IMR-90 (cell line): ENCODE measurements around the gene IGLON5. TPM values are rescaled to one million over a fixed set of nuclear protein-coding genes. Genes with fewer than 3 reads are reported as not detected.

Source experiments
- ATAC-seq: fragments of 200-7000 bp; cut with Tn5 transposase; 2 replicates; pipeline ENCODE4 v1.9.1; 2020; ENCODE audit warnings: low read depth, mild to moderate bottlenecking, moderate library complexity
- BruUV-seq: library from RNA; stranded (reverse); fragments of 400-500 nt; replicated peaks from 2 replicates; lab custom pipeline; 2021; lab: Mats Ljungman, UMichigan
- CTCF ChIA-PET: fragments of 300-600 bp; formaldehyde crosslinking; extraction: SDS; loops from one replicate; lab custom pipeline; 2021; ENCODE audit warnings: antibody characterized with exemption; lab: Yijun Ruan, JAX
- POLR2A ChIA-PET: fragments of 300-600 bp; sonication (Branson Sonifier 250); formaldehyde crosslinking; loops from one replicate; lab custom pipeline; 2022; ENCODE audit warnings: antibody characterized with exemption; ENCODE audit not compliant: unreplicated experiment; lab: Charles Lee
- DNase-seq: peaks from one replicate; pipeline ENCODE4 v3.0.0; 2013
- H2AFZ ChIP-seq: replicated peaks from 2 replicates; pipeline ENCODE3; 2013; ENCODE audit warnings: low read length, mild to moderate bottlenecking; ENCODE audit not compliant: poor library complexity
- H2AK5ac ChIP-seq: 2 replicates; pipeline ENCODE4 v1.6.1; 2013; ENCODE audit warnings: low read depth, low read length, inconsistent platforms
- H2AK9ac ChIP-seq: replicated peaks from 2 replicates; pipeline ENCODE3; 2013; ENCODE audit warnings: mild to moderate bottlenecking, low read depth, low read length, moderate library complexity; ENCODE audit not compliant: poor library complexity
- H2BK120ac ChIP-seq: 2 replicates; pipeline ENCODE4 v1.6.1; 2013; ENCODE audit warnings: low read depth, low read length, inconsistent platforms
- H2BK15ac ChIP-seq: 3 replicates; pipeline ENCODE4 v1.6.1; 2013; ENCODE audit warnings: low read depth, low read length, inconsistent platforms
- H2BK20ac ChIP-seq: 2 replicates; pipeline ENCODE4 v1.6.1; 2013; ENCODE audit warnings: low read depth, mild to moderate bottlenecking, inconsistent platforms, low read length, moderate library complexity
- H2BK5ac ChIP-seq: 2 replicates; pipeline ENCODE4 v1.6.1; 2013; ENCODE audit warnings: mild to moderate bottlenecking, low read depth, low read length, inconsistent platforms; ENCODE audit not compliant: poor library complexity, severe bottlenecking
- H3K14ac ChIP-seq: replicated peaks from 2 replicates; pipeline ENCODE4 v1.6.1; 2013; ENCODE audit warnings: low read depth, low read length, inconsistent platforms
- H3K18ac ChIP-seq: 2 replicates; pipeline ENCODE4 v1.6.1; 2013; ENCODE audit warnings: low read depth, low read length, control low read depth
- H3K23ac ChIP-seq: 2 replicates; pipeline ENCODE4 v1.6.1; 2013; ENCODE audit warnings: low read depth, low read length, inconsistent platforms
- H3K27ac ChIP-seq: 2 replicates; pipeline ENCODE4 v1.5.1; 2013; ENCODE audit warnings: mild to moderate bottlenecking, control low read depth, low read length; ENCODE audit not compliant: insufficient read depth
- H3K27me3 ChIP-seq: 2 replicates; pipeline ENCODE4 v1.6.1; 2013; ENCODE audit warnings: low read length; ENCODE audit not compliant: control insufficient read depth, insufficient read depth
- H3K36me3 ChIP-seq: 2 replicates; pipeline ENCODE4 v1.6.1; 2013; ENCODE audit warnings: low read length, mixed read lengths; ENCODE audit not compliant: control insufficient read depth, insufficient read depth
- H3K4ac ChIP-seq: 2 replicates; pipeline ENCODE4 v1.6.1; 2013; ENCODE audit warnings: low read depth, low read length, inconsistent platforms
- H3K4me1 ChIP-seq: 2 replicates; pipeline ENCODE4 v1.6.1; 2013; ENCODE audit warnings: low read length, mixed read lengths; ENCODE audit not compliant: control insufficient read depth, insufficient read depth
- H3K4me2 ChIP-seq: 2 replicates; pipeline ENCODE4 v1.6.1; 2013; ENCODE audit warnings: low read depth, mild to moderate bottlenecking, control low read depth, low read length, moderate library complexity
- H3K4me3 ChIP-seq: 2 replicates; pipeline ENCODE4 v1.5.1; 2013; ENCODE audit warnings: low read depth, mild to moderate bottlenecking, control low read depth, low read length, moderate library complexity; ENCODE audit not compliant: insufficient read depth
- H3K56ac ChIP-seq: 2 replicates; pipeline ENCODE4 v1.6.1; 2013; ENCODE audit warnings: low read length, inconsistent platforms; ENCODE audit not compliant: insufficient read depth; ENCODE audit errors: extremely low read depth
- H3K79me1 ChIP-seq, 2 experiments: 2 replicates each; pipeline ENCODE4 v1.6.1; 2013; ENCODE audit warnings: low read length in 2 of 2, inconsistent platforms in 1 of 2, low read depth in 1 of 2
- H3K9ac ChIP-seq: 2 replicates; pipeline ENCODE4 v1.6.1; 2013; ENCODE audit warnings: low read depth, low read length, control low read depth
- H3K9me1 ChIP-seq: 2 replicates; pipeline ENCODE4 v1.6.1; 2013; ENCODE audit warnings: low read length, inconsistent platforms; ENCODE audit not compliant: insufficient read depth
- H3K9me3 ChIP-seq: 2 replicates; pipeline ENCODE4 v1.6.1; 2013; ENCODE audit warnings: low read length; ENCODE audit not compliant: control insufficient read depth, insufficient read depth
- H4K20me1 ChIP-seq: 2 replicates; pipeline ENCODE4 v1.6.1; 2013; ENCODE audit warnings: low read length, inconsistent platforms; ENCODE audit not compliant: insufficient read depth
- H4K5ac ChIP-seq: 2 replicates; pipeline ENCODE4 v1.6.1; 2013; ENCODE audit warnings: mild to moderate bottlenecking, low read depth, low read length, control low read depth
- H4K8ac ChIP-seq, 2 experiments: 2 replicates each; pipeline ENCODE4 v1.6.1; 2013; ENCODE audit warnings: low read depth in 2 of 2, low read length in 2 of 2, control low read depth in 1 of 2, inconsistent platforms in 1 of 2
- H4K91ac ChIP-seq: 2 replicates; pipeline ENCODE4 v1.6.1; 2013; ENCODE audit warnings: low read depth, low read length, inconsistent platforms; ENCODE audit not compliant: insufficient read depth
- BHLHE40 ChIP-seq: fragments of 150-350 bp; IDR thresholded peaks from 2 replicates; pipeline ENCODE4 v1.6.1; 2016; ENCODE audit warnings: mild to moderate bottlenecking, low read depth, low read length
- CEBPB ChIP-seq: IDR thresholded peaks from 2 replicates; pipeline ENCODE4 v1.6.1; 2012; ENCODE audit warnings: low read depth, low read length, improper control_type of control experiment
- CHD1 ChIP-seq: IDR thresholded peaks from 2 replicates; pipeline ENCODE4 v1.6.1; 2012; ENCODE audit warnings: low read depth, low read length, improper control_type of control experiment
- MAFK ChIP-seq: IDR thresholded peaks from 2 replicates; pipeline ENCODE4 v1.6.1; 2012; ENCODE audit warnings: low read depth, low read length, improper control_type of control experiment
- MXI1 ChIP-seq: IDR thresholded peaks from 2 replicates; pipeline ENCODE4 v1.6.1; 2012; ENCODE audit warnings: low read depth, mild to moderate bottlenecking, low read length, moderate library complexity, borderline replicate concordance
- POLR2A ChIP-seq: IDR thresholded peaks from 2 replicates; pipeline ENCODE4 v1.6.1; 2012; ENCODE audit warnings: mild to moderate bottlenecking, low read depth, low read length
- RAD21 ChIP-seq: IDR thresholded peaks from 2 replicates; pipeline ENCODE4 v1.6.1; 2012; ENCODE audit warnings: low read length, improper control_type of control experiment
- RCOR1 ChIP-seq: IDR thresholded peaks from 2 replicates; pipeline ENCODE4 v1.6.1; 2012; ENCODE audit warnings: mild to moderate bottlenecking, low read length, improper control_type of control experiment; ENCODE audit not compliant: insufficient replicate concordance
- RFX5 ChIP-seq: IDR thresholded peaks from 2 replicates; pipeline ENCODE4 v1.8.0; 2012; ENCODE audit warnings: low read depth, mild to moderate bottlenecking, low read length, moderate library complexity
- SMC3 ChIP-seq: fragments of 150-350 bp; IDR thresholded peaks from 2 replicates; pipeline ENCODE4 v1.6.1; 2016; ENCODE audit warnings: low read depth, mild to moderate bottlenecking, antibody characterized with exemption, low read length, moderate library complexity
- WGBS, 2 experiments: methylation state at CpG; one replicate each; pipeline versions ENCODE4 v1.1.5 to v1.1.7; 2013; ENCODE audit warnings: missing lambda C conversion rate in 2 of 2; ENCODE audit not compliant: insufficient read length in 1 of 2; ENCODE audit errors: extremely low coverage in 2 of 2; 5-methylcytosine and 5-hydroxymethylcytosine counted together
- dilution Hi-C: fragments of 300-500 bp; cut with HindIII; formaldehyde crosslinking; loops from one replicate; pipeline ENCODE4 v1.14.3; 2018; ENCODE audit warnings: low sequenced_read_pairs; ENCODE audit not compliant: unreplicated experiment
- in situ Hi-C: fragments of 300-500 bp; cut with MboI; formaldehyde crosslinking; loops from 3 replicates; pipeline ENCODE4 v1.14.3; 2019; ENCODE audit warnings: low sequenced_read_pairs, inconsistent platforms, mixed read lengths
- intact Hi-C: fragments of 100-400 bp; cut with micrococcal nuclease; formaldehyde crosslinking; loops from 2 replicates; pipeline ENCODE4 v1.10.0; 2022
- polyA plus RNA-seq, 3 experiments: library from polyadenylated mRNA; depleted of rRNA; stranded (reverse); fragments of >200 nt; gene quantifications; 2 replicates each; pipeline ENCODE4 v1.2.3, GENCODE V29; 2012; ENCODE audit warnings: low replicate concordance in 1 of 3
- total RNA-seq: library from RNA; depleted of rRNA; stranded (reverse); fragments of >200 nt; gene quantifications from 2 replicates; pipeline ENCODE4 v1.2.3, GENCODE V29; 2012
- TF ChIP-seq, protein P1 (sequence below): fragments of 150-350 bp; IDR thresholded peaks from 2 replicates; pipeline ENCODE4 v1.6.1; 2017; ENCODE audit warnings: mild to moderate bottlenecking, antibody characterized with exemption, low read length, low read depth
- TF ChIP-seq, protein P2 (sequence below): conservative IDR thresholded peaks from 2 replicates; pipeline ENCODE4 v1.5.1; 2012; ENCODE audit warnings: mild to moderate bottlenecking, low read depth, low read length, improper control_type of control experiment

The IGLON5 gene
- total and polyA plus RNA-seq, 2 of the 4 experiments (the other 2 are of a cell fraction) = not detected

DNA sequence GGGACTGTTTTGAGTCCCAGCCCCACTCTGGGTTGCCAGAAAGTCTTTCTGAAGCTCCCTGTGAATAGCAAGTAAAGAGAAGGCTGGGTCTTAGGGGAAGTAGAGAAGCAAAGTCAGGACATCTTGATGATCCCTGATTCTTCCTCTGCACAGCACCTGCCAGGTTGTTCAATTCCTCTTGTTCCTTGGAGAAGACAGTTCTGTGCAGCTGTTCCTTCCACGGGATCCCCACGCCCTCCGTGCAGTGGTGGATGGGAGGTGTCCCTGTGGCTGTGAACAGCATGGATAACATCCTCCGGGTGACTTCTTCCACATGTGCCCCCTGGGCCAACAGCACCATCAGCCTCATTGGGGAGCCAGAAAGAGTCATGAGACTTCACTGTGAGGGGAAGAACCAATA is 29.1 kb upstream of the IGLON5 start:
- BruUV-seq = no TSS peak
- H2BK20ac ChIP-seq = no peak overlapping the region
- H2BK15ac ChIP-seq = no peak overlapping the region
- H2AK5ac ChIP-seq = no peak overlapping the region
- H2AK9ac ChIP-seq = no peak overlapping the region
- no peak overlapping the region for H3K9ac ChIP-seq
- no CpG with 5 or more reads among the region's 4 CpGs for WGBS, 2 experiments
- H3K27me3 ChIP-seq = no peaks in the 10 kb centered on the region
- CTCF ChIA-PET = no interaction called here
- in situ Hi-C loops (no loop called here), dilution Hi-C loops (no loop called here), intact Hi-C loops (no loop called here)
- no peak overlapping the region for H3K56ac ChIP-seq
- no peak overlapping the region for H4K91ac ChIP-seq
- no peaks in the 10 kb centered on the region for H3K9me1 ChIP-seq
- no peak overlapping the region for H3K23ac ChIP-seq
- DNase-seq = no peak
- no peaks in the 10 kb centered on the region for H3K36me3 ChIP-seq
- H2AFZ ChIP-seq = no peak overlapping the region
- no peak overlapping the region for H4K5ac ChIP-seq
- no peak overlapping the region for H3K4ac ChIP-seq
- no peak overlapping the region for H3K27ac ChIP-seq
- H3K9me3 ChIP-seq = peaks cover 13% of the 10 kb centered on the region
- no peak overlapping the region for H3K18ac ChIP-seq
- no peak overlapping the region for H4K8ac ChIP-seq
- no peaks in the 10 kb centered on the region for H3K79me1 ChIP-seq
- no peak overlapping the region for H3K4me3 ChIP-seq
- no peak overlapping the region for H3K4me2 ChIP-seq
- no peaks in the 10 kb centered on the region for H4K20me1 ChIP-seq
- POLR2A ChIA-PET = no interaction called here
- TF ChIP-seq, protein P1, sequence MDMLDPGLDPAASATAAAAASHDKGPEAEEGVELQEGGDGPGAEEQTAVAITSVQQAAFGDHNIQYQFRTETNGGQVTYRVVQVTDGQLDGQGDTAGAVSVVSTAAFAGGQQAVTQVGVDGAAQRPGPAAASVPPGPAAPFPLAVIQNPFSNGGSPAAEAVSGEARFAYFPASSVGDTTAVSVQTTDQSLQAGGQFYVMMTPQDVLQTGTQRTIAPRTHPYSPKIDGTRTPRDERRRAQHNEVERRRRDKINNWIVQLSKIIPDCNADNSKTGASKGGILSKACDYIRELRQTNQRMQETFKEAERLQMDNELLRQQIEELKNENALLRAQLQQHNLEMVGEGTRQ = no peak
- TF ChIP-seq RAD21 (no peak), SMC3 (no peak), RCOR1 (no peak), POLR2A (no peak), CEBPB (no peak), MAFK (no peak), MXI1 (no peak), CHD1 (no peak), BHLHE40 (no peak), RFX5 (no peak)
- TF ChIP-seq, protein P2, sequence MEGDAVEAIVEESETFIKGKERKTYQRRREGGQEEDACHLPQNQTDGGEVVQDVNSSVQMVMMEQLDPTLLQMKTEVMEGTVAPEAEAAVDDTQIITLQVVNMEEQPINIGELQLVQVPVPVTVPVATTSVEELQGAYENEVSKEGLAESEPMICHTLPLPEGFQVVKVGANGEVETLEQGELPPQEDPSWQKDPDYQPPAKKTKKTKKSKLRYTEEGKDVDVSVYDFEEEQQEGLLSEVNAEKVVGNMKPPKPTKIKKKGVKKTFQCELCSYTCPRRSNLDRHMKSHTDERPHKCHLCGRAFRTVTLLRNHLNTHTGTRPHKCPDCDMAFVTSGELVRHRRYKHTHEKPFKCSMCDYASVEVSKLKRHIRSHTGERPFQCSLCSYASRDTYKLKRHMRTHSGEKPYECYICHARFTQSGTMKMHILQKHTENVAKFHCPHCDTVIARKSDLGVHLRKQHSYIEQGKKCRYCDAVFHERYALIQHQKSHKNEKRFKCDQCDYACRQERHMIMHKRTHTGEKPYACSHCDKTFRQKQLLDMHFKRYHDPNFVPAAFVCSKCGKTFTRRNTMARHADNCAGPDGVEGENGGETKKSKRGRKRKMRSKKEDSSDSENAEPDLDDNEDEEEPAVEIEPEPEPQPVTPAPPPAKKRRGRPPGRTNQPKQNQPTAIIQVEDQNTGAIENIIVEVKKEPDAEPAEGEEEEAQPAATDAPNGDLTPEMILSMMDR = no peak
- H3K14ac ChIP-seq = no peak overlapping the region
- ATAC-seq = no peak
- no peaks in the 10 kb centered on the region for H3K4me1 ChIP-seq
- no peak overlapping the region for H2BK120ac ChIP-seq
- no peak overlapping the region for H2BK5ac ChIP-seq
